GM18498 (cell line): Measurements from ENCODE around the gene STRADA.
"Not testable (repeated sequence)": the region's sequence is repeated elsewhere in the genome, so short reads cannot be mapped to it uniquely, and the experiment has no call there.

ENCODE experiments used
- ATAC-seq: cut with Tn5 transposase; IDR thresholded peaks from one replicate; pipeline ENCODE4 v1.9.1; 2021; ENCODE audit warnings: mild to moderate bottlenecking, moderate library complexity; ENCODE audit not compliant: unreplicated experiment

Gene STRADA

GRCh38 chr17:63758428-63758827 lies 16.8 kb upstream of the STRADA start:
- no peak for ATAC-seq

- ATAC-seq: no peak
Measured at GRCh38 chr17:63754046-63754445, 12.4 kb upstream of the STRADA start.

GRCh38 chr17:63753215-63753614 lies 11.6 kb upstream of the STRADA start:
- no peak for ATAC-seq

- ATAC-seq: no peak
Measured at GRCh38 chr17:63752707-63753106, 11.1 kb upstream of the STRADA start.

GRCh38 chr17:63751806-63752205 lies 10.2 kb upstream of the STRADA start:
- ATAC-seq: no peak

GRCh38 chr17:63741143-63741407 lies 524 bp downstream of the STRADA start:
- peak; percentile 3 for ATAC-seq

- ATAC-seq: no peak
Measured at GRCh38 chr17:63740464-63741142, 996 bp downstream of the STRADA start.

- ATAC-seq: no peak
Measured at GRCh38 chr17:63735691-63736090, 5.9 kb downstream of the STRADA start.

GRCh38 chr17:63722403-63722802 lies 19.2 kb downstream of the STRADA start:
- ATAC-seq: no peak

GRCh38 chr17:63720194-63720593 lies 21.4 kb downstream of the STRADA start:
- not testable (repeated sequence) for ATAC-seq

- no peak for ATAC-seq
Measured at GRCh38 chr17:63718988-63719387, 22.6 kb downstream of the STRADA start.

GRCh38 chr17:63716426-63716825 lies 25.2 kb downstream of the STRADA start:
- no peak for ATAC-seq

- ATAC-seq: no peak
Measured at GRCh38 chr17:63714550-63715277, 26.9 kb downstream of the STRADA start.

GRCh38 chr17:63709110-63709509 lies 32.5 kb downstream of the STRADA start:
- ATAC-seq: no peak

- ATAC-seq: no peak
Measured at GRCh38 chr17:63707151-63707550, 34.4 kb downstream of the STRADA start.

GRCh38 chr17:63706336-63707082 lies 35.1 kb downstream of the STRADA start:
- no peak for ATAC-seq

GRCh38 chr17:63705657-63706056 lies 35.9 kb downstream of the STRADA start:
- no peak for ATAC-seq

- no peak for ATAC-seq
Measured at GRCh38 chr17:63704836-63705235, 36.8 kb downstream of the STRADA start.

- no peak for ATAC-seq
Measured at GRCh38 chr17:63704259-63704576, 37.4 kb downstream of the STRADA start.

GRCh38 chr17:63703556-63704258 lies 37.9 kb downstream of the STRADA start:
- ATAC-seq: no peak

GRCh38 chr17:63703029-63703428 lies 38.6 kb downstream of the STRADA start:
- ATAC-seq: no peak

- no peak for ATAC-seq
Measured at GRCh38 chr17:63702721-63703015, 38.9 kb downstream of the STRADA start.
